Effector CD8-positive, alpha-beta T cell (primary cell): ENCODE measurements around the gene RUVBL2.
"Not testable (repeated sequence)": the region's sequence is repeated elsewhere in the genome, so short reads cannot be mapped to it uniquely, and the experiment has no call there.

Experiments
- DNase-seq: peaks from one replicate; lab custom pipeline; 2025; lab: John Stamatoyannopoulos, UW

The RUVBL2 gene

GRCh38 chr19:49049834-49050233 is 56.1 kb downstream of the RUVBL2 start:
- DNase-seq: not testable (repeated sequence)

- DNase-seq: not testable (repeated sequence)
Measured at GRCh38 chr19:49050376-49051033, 56.8 kb downstream of the RUVBL2 start.

- peak; percentile 27 for DNase-seq
Measured at GRCh38 chr19:49056101-49056901, 62.6 kb downstream of the RUVBL2 start.

- DNase-seq: not testable (repeated sequence)
Measured at GRCh38 chr19:49056902-49057596, 63.4 kb downstream of the RUVBL2 start.

- DNase-seq: peak; percentile 27
Measured at GRCh38 chr19:49057636-49058234, 64.0 kb downstream of the RUVBL2 start, which contains the start of gene CGB7. CGB7 (minus strand) TSS chr19:49057749; CDS start chr19:49055375, 2,374 bp downstream.

- no peak for DNase-seq
Measured at GRCh38 chr19:49058562-49058961, 64.9 kb downstream of the RUVBL2 start.

- DNase-seq: no peak
Measured at GRCh38 chr19:49059053-49059452, 65.4 kb downstream of the RUVBL2 start.

GRCh38 chr19:49061000-49061399 is 67.3 kb downstream of the RUVBL2 start:
- DNase-seq: no peak

GRCh38 chr19:49061445-49061844 is 67.8 kb downstream of the RUVBL2 start:
- DNase-seq: no peak

GRCh38 chr19:49064029-49064629 is 70.4 kb downstream of the RUVBL2 start:
- DNase-seq: no peak

- no peak for DNase-seq
Measured at GRCh38 chr19:49064768-49065611, 71.3 kb downstream of the RUVBL2 start, which contains the start of gene NTF4. NTF4 (minus strand) TSS chr19:49064818; CDS start chr19:49061997, 2,821 bp downstream.
